Naive thymus-derived CD4-positive, alpha-beta T cell (primary cell): ENCODE measurements around the gene CCDC144A. TPM values are rescaled to one million over a fixed set of nuclear protein-coding genes. Genes with fewer than 3 reads are reported as not detected.
"Not testable (repeated sequence)": the region's sequence is repeated elsewhere in the genome, so short reads cannot be mapped to it uniquely, and the experiment has no call there.

ENCODE experiments used
- ATAC-seq: fragments of 150-1000 bp; cut with Tn5 transposase; 2 replicates; pipeline ENCODE4 v1.10.0; 2021; ENCODE audit warnings: mild to moderate bottlenecking, moderate library complexity
- CTCF ChIA-PET: fragments of 350-600 bp; sonication (Branson Sonifier 250); formaldehyde crosslinking; loops from one replicate; lab custom pipeline; 2021; ENCODE audit warnings: antibody characterized with exemption; lab: Charles Lee
- POLR2A ChIA-PET: fragments of 350-600 bp; sonication (Branson Sonifier 250); formaldehyde crosslinking; loops from one replicate; lab custom pipeline; 2021; ENCODE audit warnings: antibody characterized with exemption, inconsistent platforms; lab: Charles Lee
- DNase-seq, 9 donors: peaks; one replicate each; pipeline versions ENCODE4 v3.0.0 to v3.0.0-alpha.2; 2020 to 2022; ENCODE audit warnings: mixed read lengths in 1 of 9
- H3K27ac ChIP-seq: one replicate; pipeline ENCODE4 v1.7.0; 2013; ENCODE audit warnings: mild to moderate bottlenecking, low read depth, low read length, moderate library complexity
- H3K27me3 ChIP-seq, 2 donors: one replicate each; pipeline ENCODE4 v1.7.0; 2013; ENCODE audit warnings: low read length in 2 of 2, mild to moderate bottlenecking in 2 of 2, moderate library complexity in 2 of 2; ENCODE audit not compliant: control insufficient read depth in 2 of 2, insufficient read depth in 2 of 2
- H3K36me3 ChIP-seq, 3 experiments: 1 replicate in 2 of 3; 2 replicates in 1 of 3; pipeline ENCODE4 v1.7.0; 2013; ENCODE audit warnings: low read length in 3 of 3, mild to moderate bottlenecking in 3 of 3, moderate library complexity in 1 of 3; ENCODE audit not compliant: insufficient read depth in 3 of 3, control insufficient read depth in 2 of 3
- H3K4me1 ChIP-seq, 2 donors: one replicate each; pipeline ENCODE4 v1.7.0; 2013; ENCODE audit warnings: low read length in 2 of 2, mild to moderate bottlenecking in 2 of 2, moderate library complexity in 1 of 2; ENCODE audit not compliant: control insufficient read depth in 2 of 2, insufficient read depth in 2 of 2
- H3K4me3 ChIP-seq: 2 replicates; pipeline ENCODE4 v1.7.0; 2013; ENCODE audit warnings: mild to moderate bottlenecking, low read length
- H3K9me3 ChIP-seq, 3 experiments: 1 replicate in 2 of 3; 2 replicates in 1 of 3; pipeline ENCODE4 v1.7.0; 2013; ENCODE audit warnings: low read length in 3 of 3; ENCODE audit not compliant: control insufficient read depth in 2 of 3
- H3K27ac Mint-ChIP-seq, 9 donors: one replicate each; pipeline ENCODE4 v1.8.0; 2020 to 2022; ENCODE audit warnings: mixed read lengths in 9 of 9, mild to moderate bottlenecking in 8 of 9, moderate library complexity in 5 of 9, inconsistent platforms in 2 of 9
- H3K27me3 Mint-ChIP-seq, 5 donors: one replicate each; pipeline ENCODE4 v1.8.0; 2021 to 2022; ENCODE audit warnings: mixed read lengths in 5 of 5, mild to moderate bottlenecking in 1 of 5
- H3K36me3 Mint-ChIP-seq, 5 donors: one replicate each; pipeline ENCODE4 v1.8.0; 2020 to 2022; ENCODE audit warnings: mixed read lengths in 5 of 5, mild to moderate bottlenecking in 3 of 5, inconsistent platforms in 1 of 5
- H3K4me1 Mint-ChIP-seq, 7 donors: one replicate each; pipeline ENCODE4 v1.8.0; 2020 to 2022; ENCODE audit warnings: mixed read lengths in 7 of 7, mild to moderate bottlenecking in 3 of 7, inconsistent platforms in 1 of 7
- H3K4me3 Mint-ChIP-seq, 10 donors: one replicate each; pipeline ENCODE4 v1.8.0; 2020 to 2022; ENCODE audit warnings: mild to moderate bottlenecking in 10 of 10, mixed read lengths in 10 of 10, moderate library complexity in 6 of 10, inconsistent platforms in 2 of 10
- H3K9me3 Mint-ChIP-seq, 11 donors: one replicate each; pipeline ENCODE4 v1.8.0; 2020 to 2022; ENCODE audit warnings: mixed read lengths in 11 of 11, mild to moderate bottlenecking in 4 of 11, inconsistent platforms in 1 of 11, moderate library complexity in 1 of 11
- intact Hi-C, 2 donors: fragments of 100-400 bp; cut with micrococcal nuclease; formaldehyde crosslinking; loops; one replicate each; pipeline ENCODE4 v1.15.1; 2023
- polyA plus RNA-seq, 2 donors: library from polyadenylated mRNA; unstranded; fragments of 300-500 nt; fragmentation: Illumina TruSeq; gene quantifications; one replicate each; pipeline ENCODE4 v1.2.3, GENCODE V29; 2021
- total RNA-seq, 6 experiments: library from RNA in 5 of 6; stranded (reverse) in 5 of 6; gene quantifications; 1 replicate in 5 of 6; 2 replicates in 1 of 6; pipeline ENCODE4 v1.2.3 and lab custom pipeline; 2021 to 2026

The CCDC144A gene
- total and polyA plus RNA-seq, 7 experiments from 2014 or later: 0.54 to 16.1 (median 11.8) TPM

- H3K9me3 ChIP-seq: no peaks in the 10 kb centered on the region
- H3K4me3 Mint-ChIP-seq: no peak overlapping the region
- no peak overlapping the region for H3K27ac Mint-ChIP-seq
- POLR2A ChIA-PET: interaction anchor here (0.5 kb wide), 1 partner anchor 312 kb away, joined by 3 read pairs; no protein-coding TSS in a partner anchor
- no peak for ATAC-seq
- peaks cover 0 to 4% (median 0%) of the 10 kb centered on the region in 5 donors for H3K36me3 Mint-ChIP-seq
- CTCF ChIA-PET: no interaction called here
- no peak for DNase-seq
- H3K9me3 Mint-ChIP-seq: peaks cover 0 to 3% (median 0%) of the 10 kb centered on the region in 11 donors
- no peaks in the 10 kb centered on the region for H3K36me3 ChIP-seq
- H3K4me1 ChIP-seq: no peaks in the 10 kb centered on the region
- intact Hi-C loops: no loop called here
- peaks cover 0 to 5% (median 0%) of the 10 kb centered on the region in 7 donors for H3K4me1 Mint-ChIP-seq
- H3K4me3 ChIP-seq: no peak overlapping the region
- no peak overlapping the region for H3K27ac ChIP-seq
- H3K27me3 Mint-ChIP-seq: peaks cover 16 to 55% (median 27%) of the 10 kb centered on the region in 5 donors
- no peaks in the 10 kb centered on the region for H3K27me3 ChIP-seq
These were observed 27.1 kb upstream of the CCDC144A start for GRCh38 chr17:16662936-16663335.

DNA sequence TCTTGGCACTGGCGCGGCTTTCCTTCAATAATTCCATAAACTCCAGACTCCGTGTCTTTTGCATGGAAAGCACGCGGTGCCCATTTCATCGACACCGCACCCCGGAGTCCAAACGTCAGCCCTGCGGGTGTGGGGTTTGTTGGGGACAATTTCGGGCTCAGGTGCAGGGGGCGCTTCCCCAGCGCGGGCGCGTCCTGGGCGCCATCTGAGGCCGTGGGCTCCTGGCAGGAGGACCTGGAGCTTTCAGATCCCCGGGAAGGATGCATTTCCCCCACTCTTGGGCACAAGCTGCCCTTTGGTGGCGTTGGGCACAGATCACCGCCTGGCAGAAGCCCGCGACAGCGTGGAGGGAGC is 23.5 kb upstream of the CCDC144A start:
- H3K9me3 ChIP-seq, H3K36me3 Mint-ChIP-seq, CTCF ChIA-PET, H3K4me1 ChIP-seq, H3K4me1 Mint-ChIP-seq, H3K27ac ChIP-seq, H3K9me3 Mint-ChIP-seq, H3K27ac Mint-ChIP-seq, POLR2A ChIA-PET, H3K4me3 ChIP-seq, DNase-seq, ATAC-seq, H3K36me3 ChIP-seq, intact Hi-C loops: not testable (repeated sequence)
- peaks cover 0 to 12% of the 10 kb centered on the region in 2 donors for H3K27me3 ChIP-seq
- Mint-ChIP-seq H3K4me3 (peak overlapping the region in 2 of 10 donors; percentile 17 to 47), H3K27me3 (peaks cover 30 to 57% (median 42%) of the 10 kb centered on the region in 5 donors)

GRCh38 chr17:16666907-16667636 is 23.0 kb upstream of the CCDC144A start:
- H3K27me3 Mint-ChIP-seq: peaks cover 30 to 59% (median 42%) of the 10 kb centered on the region in 5 donors
- H3K4me3 ChIP-seq, CTCF ChIA-PET, intact Hi-C loops, H3K4me1 ChIP-seq, POLR2A ChIA-PET, H3K36me3 ChIP-seq, H3K27ac Mint-ChIP-seq, H3K27ac ChIP-seq, H3K4me1 Mint-ChIP-seq, H3K36me3 Mint-ChIP-seq, H3K9me3 Mint-ChIP-seq, H3K9me3 ChIP-seq: not testable (repeated sequence)
- DNase-seq: peak in 2 of 9 donors; percentile 3 to 8
- H3K4me3 Mint-ChIP-seq: peak overlapping the region; percentile 20 to 79 (median 71)
- peaks cover 0 to 12% of the 10 kb centered on the region in 2 donors for H3K27me3 ChIP-seq
- ATAC-seq: peak; percentile 20

DNA sequence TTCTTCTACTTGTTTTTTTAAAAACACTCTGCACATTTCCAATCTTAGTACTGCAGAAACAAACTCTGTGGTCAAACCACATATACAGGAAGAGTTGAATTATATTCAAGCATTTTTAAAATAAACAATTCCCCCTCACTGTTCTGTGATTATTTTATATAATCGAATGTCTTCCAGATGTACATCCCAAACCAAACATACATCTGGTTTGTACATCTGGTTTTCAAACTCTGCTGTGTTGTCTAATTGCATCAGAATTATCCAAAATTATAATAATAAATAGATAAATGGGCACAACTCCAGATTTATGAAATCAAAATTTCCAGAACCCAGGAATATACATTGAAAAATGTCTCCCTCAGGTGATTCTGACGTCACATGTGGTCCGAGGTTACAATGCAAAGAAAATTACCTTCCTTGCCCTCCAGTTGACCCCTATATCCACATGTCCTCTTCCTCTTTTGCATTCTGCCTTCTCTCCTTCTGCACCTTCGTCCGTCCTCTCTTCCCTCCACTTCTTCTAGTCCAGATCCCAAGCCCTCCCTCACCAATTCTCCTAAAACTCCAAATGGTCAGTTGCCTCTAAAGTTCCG is 13.3 kb upstream of the CCDC144A start:
- Mint-ChIP-seq H3K27ac (no peak overlapping the region), H3K9me3 (no peaks in the 10 kb centered on the region), H3K4me1 (peaks cover 0 to 8% (median 0%) of the 10 kb centered on the region in 7 donors), H3K27me3 (peaks cover 5 to 36% (median 16%) of the 10 kb centered on the region in 5 donors), H3K4me3 (no peak overlapping the region), H3K36me3 (no peaks in the 10 kb centered on the region)
- ATAC-seq (no peak), DNase-seq (no peak)
- intact Hi-C loops: no loop called here
- ChIA-PET CTCF (no interaction called here), POLR2A (no interaction called here)
- Histone ChIP-seq H3K27ac (no peak overlapping the region), H3K4me1 (no peaks in the 10 kb centered on the region), H3K27me3 (no peaks in the 10 kb centered on the region), H3K4me3 (no peak overlapping the region), H3K36me3 (no peaks in the 10 kb centered on the region), H3K9me3 (no peaks in the 10 kb centered on the region)

DNA sequence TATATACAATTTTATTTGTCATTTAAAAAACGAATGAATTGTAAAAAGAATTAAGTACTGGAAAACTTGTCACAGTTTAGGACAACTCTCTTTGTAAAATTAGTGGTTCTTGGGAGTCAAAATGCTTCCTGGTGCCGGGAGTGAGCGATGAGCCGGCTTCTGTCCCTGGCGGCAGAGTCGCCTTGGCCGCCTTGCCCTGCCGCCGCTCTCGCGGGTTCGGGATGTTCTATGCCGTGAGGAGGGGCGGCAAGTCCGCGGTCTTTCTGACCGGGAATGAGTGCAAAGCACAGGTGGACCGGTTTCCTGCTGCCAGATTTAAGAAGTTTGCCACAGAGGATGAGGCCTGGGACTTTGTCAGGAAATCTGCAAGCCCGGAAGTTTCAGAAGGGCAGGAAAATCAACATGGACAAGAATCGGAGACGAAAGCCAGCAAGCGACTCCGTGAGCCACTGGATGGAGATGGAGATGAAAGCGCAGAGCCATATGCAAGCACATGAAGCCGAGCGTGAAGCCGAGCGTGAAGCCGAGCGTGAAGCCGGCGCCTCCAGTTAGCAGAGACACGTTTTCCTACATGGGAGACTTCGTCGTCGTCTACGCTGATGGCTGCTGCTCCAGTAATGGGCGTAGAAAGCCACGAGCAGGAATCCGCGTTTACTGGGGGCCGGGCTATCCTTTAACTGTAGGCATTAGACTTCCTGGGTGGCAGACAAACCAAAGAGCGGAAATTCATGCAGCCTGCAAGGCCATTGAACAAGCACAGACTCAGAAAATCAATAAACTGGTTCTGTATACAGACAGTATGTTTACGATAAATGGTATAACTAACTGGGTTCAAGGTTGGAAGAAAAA is 6.5 kb upstream of the CCDC144A start:
- POLR2A ChIA-PET: interaction anchor here (0.6 kb wide), 1 partner anchor 654 kb away, joined by 3 read pairs; no protein-coding TSS in a partner anchor
- H3K4me1 ChIP-seq, H3K36me3 ChIP-seq, H3K36me3 Mint-ChIP-seq, H3K4me3 ChIP-seq, H3K9me3 ChIP-seq, DNase-seq, H3K9me3 Mint-ChIP-seq, H3K27ac ChIP-seq, CTCF ChIA-PET, intact Hi-C loops, H3K4me1 Mint-ChIP-seq, H3K27me3 ChIP-seq, ATAC-seq: not testable (repeated sequence)
- Mint-ChIP-seq H3K27me3 (peaks cover 14 to 40% (median 26%) of the 10 kb centered on the region in 5 donors), H3K27ac (peak overlapping the region in 1 of 9 donors; percentile 22), H3K4me3 (peak overlapping the region in 3 of 10 donors; percentile 13 to 40 (median 33))

- intact Hi-C loops, H3K4me3 ChIP-seq, CTCF ChIA-PET, H3K4me1 Mint-ChIP-seq, H3K36me3 Mint-ChIP-seq, H3K4me3 Mint-ChIP-seq, H3K27ac ChIP-seq, H3K9me3 ChIP-seq, POLR2A ChIA-PET, H3K27me3 ChIP-seq, ATAC-seq, DNase-seq, H3K4me1 ChIP-seq, H3K27ac Mint-ChIP-seq, H3K36me3 ChIP-seq, H3K9me3 Mint-ChIP-seq: not testable (repeated sequence)
- H3K27me3 Mint-ChIP-seq: peaks cover 14 to 27% (median 24%) of the 10 kb centered on the region in 5 donors
These were observed 4.0 kb upstream of the CCDC144A start for GRCh38 chr17:16686019-16686418.
